H1 (cell line): ENCODE measurements around the gene DCDC2. TPM values are rescaled to one million over a fixed set of nuclear protein-coding genes. Genes with fewer than 3 reads are reported as not detected.
"Not testable (repeated sequence)": the region's sequence is repeated elsewhere in the genome, so short reads cannot be mapped to it uniquely, and the experiment has no call there.

Experiments used
- CTCF ChIA-PET: fragments of 300-600 bp; sonication (Branson Sonifier 250); formaldehyde crosslinking; loops from one replicate; lab custom pipeline; 2021; ENCODE audit not compliant: partially characterized antibody; lab: Charles Lee
- POLR2A ChIA-PET: fragments of 300-600 bp; sonication (Branson Sonifier 250); formaldehyde crosslinking; loops from one replicate; lab custom pipeline; 2021; ENCODE audit warnings: inconsistent platforms; ENCODE audit not compliant: partially characterized antibody; lab: Charles Lee
- DNase-seq, 2 experiments: peaks; one replicate each; pipeline versions ENCODE4 v3.0.0 to v3.0.0-alpha.2; 2010 to 2022; ENCODE audit warnings: low spot score in 2 of 2, low read depth in 1 of 2, mixed read lengths in 1 of 2
- FAIRE-seq: peaks from 2 replicates; lab custom pipeline; 2011; peaks lifted over from hg19 to GRCh38; lab: Jason Lieb, UNC
- H2AFZ ChIP-seq: 2 replicates; pipeline ENCODE4 v1.8.1; 2012; ENCODE audit warnings: low read length, inconsistent platforms
- H2AK5ac ChIP-seq: 2 replicates; pipeline ENCODE4 v1.6.1; 2013; ENCODE audit warnings: low read depth, low read length
- H2BK120ac ChIP-seq: replicated peaks from 2 replicates; pipeline ENCODE3; 2013; ENCODE audit warnings: low read depth, low read length, inconsistent platforms
- H2BK12ac ChIP-seq: 2 replicates; pipeline ENCODE4 v1.6.1; 2013; ENCODE audit warnings: low read depth, low read length
- H2BK15ac ChIP-seq: 2 replicates; pipeline ENCODE4 v1.6.1; 2013; ENCODE audit warnings: low read length
- H2BK20ac ChIP-seq: 2 replicates; pipeline ENCODE4 v1.6.1; 2013; ENCODE audit warnings: low read length
- H2BK5ac ChIP-seq: 2 replicates; pipeline ENCODE4 v1.6.1; 2013; ENCODE audit warnings: low read depth, low read length
- H3K14ac ChIP-seq: 2 replicates; pipeline ENCODE4 v1.6.1; 2013; ENCODE audit warnings: inconsistent platforms; ENCODE audit not compliant: insufficient read length
- H3K18ac ChIP-seq: 2 replicates; pipeline ENCODE4 v1.6.1; 2013; ENCODE audit warnings: low read length; ENCODE audit errors: extremely low read depth
- H3K23ac ChIP-seq: 2 replicates; pipeline ENCODE4 v1.6.1; 2013; ENCODE audit warnings: inconsistent platforms; ENCODE audit not compliant: insufficient read length
- H3K23me2 ChIP-seq: 2 replicates; pipeline ENCODE4 v1.6.1; 2013; ENCODE audit warnings: low read depth, low read length
- H3K27ac ChIP-seq: 2 replicates; pipeline ENCODE4 v1.6.1; 2011; ENCODE audit warnings: low read depth, low read length, inconsistent platforms
- H3K27me3 ChIP-seq, 4 experiments: replicated peaks in 1 of 4; 1 replicate in 1 of 4; 2 replicates in 3 of 4; pipeline versions ENCODE4 v1.6.1 to v1.8.1; 2011 to 2013; ENCODE audit warnings: low read length in 3 of 4, mild to moderate bottlenecking in 3 of 4, inconsistent platforms in 2 of 4, mixed read lengths in 2 of 4, moderate library complexity in 1 of 4; ENCODE audit not compliant: control insufficient read depth in 3 of 4, insufficient read depth in 3 of 4; ENCODE audit errors: extremely low read depth in 1 of 4
- H3K36me3 ChIP-seq, 4 experiments: 2 replicates each; pipeline versions ENCODE4 v1.6.1 to v1.8.1; 2011 to 2013; ENCODE audit warnings: mild to moderate bottlenecking in 4 of 4, low read length in 3 of 4, moderate library complexity in 2 of 4, control low read depth in 1 of 4, inconsistent platforms in 1 of 4; ENCODE audit not compliant: insufficient read depth in 4 of 4, control insufficient read depth in 2 of 4
- H3K4ac ChIP-seq: replicated peaks from 2 replicates; pipeline ENCODE3; 2013; ENCODE audit warnings: low read length, low read depth, mixed read lengths, inconsistent platforms; ENCODE audit not compliant: insufficient read length
- H3K4me1 ChIP-seq, 4 experiments: replicated peaks in 1 of 4; 1 replicate in 1 of 4; 2 replicates in 3 of 4; pipeline versions ENCODE4 v1.6.1 to v1.8.1; 2011 to 2013; ENCODE audit warnings: low read length in 3 of 4, inconsistent platforms in 2 of 4, mixed read lengths in 1 of 4; ENCODE audit not compliant: insufficient read depth in 4 of 4, control insufficient read depth in 3 of 4
- H3K4me2 ChIP-seq, 2 experiments: 2 replicates each; pipeline versions ENCODE4 v1.6.1 to v1.8.1; 2011 to 2013; ENCODE audit warnings: low read depth in 2 of 2, low read length in 2 of 2, control low read depth in 1 of 2, inconsistent platforms in 1 of 2, mild to moderate bottlenecking in 1 of 2; ENCODE audit not compliant: insufficient read depth in 1 of 2
- H3K4me3 ChIP-seq, 4 experiments: fragments of 200-600, 300-600 bp in 1 of 4; sonication (generic), shearing (Covaris generic), sonication (Bioruptor Twin) in 1 of 4; 2 replicates each; pipeline versions ENCODE4 v1.5.1 to v1.8.1; 2011 to 2016; ENCODE audit warnings: low read length in 4 of 4, low read depth in 3 of 4, control low read depth in 2 of 4, inconsistent platforms in 2 of 4, mild to moderate bottlenecking in 2 of 4, mixed read lengths in 1 of 4, moderate library complexity in 1 of 4; ENCODE audit not compliant: insufficient read depth in 2 of 4; ENCODE audit errors: extremely low read depth in 1 of 4
- H3K56ac ChIP-seq: replicated peaks from 2 replicates; pipeline ENCODE3; 2013; ENCODE audit warnings: low read depth, mild to moderate bottlenecking, mixed read lengths, low read length, inconsistent platforms; ENCODE audit not compliant: insufficient read length
- H3K79me1 ChIP-seq: 2 replicates; pipeline ENCODE4 v1.6.1; 2013; ENCODE audit warnings: low read depth, low read length, control low read depth
- H3K79me2 ChIP-seq, 2 experiments: 2 replicates each; pipeline versions ENCODE4 v1.6.1 to v1.8.1; 2012 to 2013; ENCODE audit warnings: low read length in 2 of 2, mild to moderate bottlenecking in 2 of 2, inconsistent platforms in 1 of 2; ENCODE audit not compliant: insufficient read depth in 2 of 2, control insufficient read depth in 1 of 2
- H3K9ac ChIP-seq, 4 experiments: replicated peaks in 1 of 4; 1 replicate in 1 of 4; 2 replicates in 3 of 4; pipeline versions ENCODE4 v1.6.1 to v1.8.1; 2011 to 2013; ENCODE audit warnings: low read depth in 3 of 4, low read length in 3 of 4, control low read depth in 2 of 4, mild to moderate bottlenecking in 2 of 4, moderate library complexity in 2 of 4, inconsistent platforms in 1 of 4; ENCODE audit errors: extremely low read depth in 1 of 4
- H3K9me3 ChIP-seq, 2 experiments: 2 replicates each; pipeline versions ENCODE4 v1.6.1 to v1.8.1; 2012 to 2013; ENCODE audit warnings: mild to moderate bottlenecking in 2 of 2, moderate library complexity in 2 of 2, control low read depth in 1 of 2, inconsistent platforms in 1 of 2, low read depth in 1 of 2, low read length in 1 of 2, mixed read lengths in 1 of 2; ENCODE audit not compliant: insufficient read depth in 2 of 2
- H4K20me1 ChIP-seq, 2 experiments: replicated peaks in 1 of 2; 2 replicates each; pipeline versions ENCODE3 to v1.8.1; 2011 to 2013; ENCODE audit warnings: inconsistent platforms in 2 of 2, low read length in 2 of 2, mild to moderate bottlenecking in 1 of 2; ENCODE audit not compliant: insufficient read depth in 2 of 2, control insufficient read depth in 1 of 2
- H4K5ac ChIP-seq: 2 replicates; pipeline ENCODE4 v1.6.1; 2013; ENCODE audit warnings: low read length, low read depth, mixed read lengths, inconsistent platforms; ENCODE audit not compliant: insufficient read length
- H4K8ac ChIP-seq: 2 replicates; pipeline ENCODE4 v1.8.0; 2013; ENCODE audit warnings: mild to moderate bottlenecking, moderate library complexity, low read length, inconsistent platforms; ENCODE audit not compliant: insufficient read depth; ENCODE audit errors: extremely low read depth
- H4K91ac ChIP-seq: replicated peaks from 2 replicates; pipeline ENCODE3; 2013; ENCODE audit warnings: low read length, mixed read lengths, inconsistent platforms; ENCODE audit not compliant: insufficient read length
- CEBPB ChIP-seq: IDR thresholded peaks from 2 replicates; pipeline ENCODE4 v1.6.1; 2012; ENCODE audit warnings: low read depth, low read length
- EZH2 ChIP-seq: fragments of 200-600 bp; sonication (generic); IDR thresholded peaks from 2 replicates; pipeline ENCODE4 v1.7.1; 2012; ENCODE audit warnings: low read depth, mild to moderate bottlenecking, moderate library complexity, low read length, inconsistent platforms; ENCODE audit not compliant: severe bottlenecking
- HDAC6 ChIP-seq: IDR thresholded peaks from one replicate; pipeline ENCODE4 v1.7.1; 2012; ENCODE audit warnings: low read depth, mild to moderate bottlenecking, inconsistent platforms, low read length, moderate library complexity
- TEAD4 ChIP-seq: IDR thresholded peaks from 2 replicates; pipeline ENCODE4 v1.6.1; 2012; ENCODE audit warnings: low read depth, low read length, inconsistent platforms, mixed read lengths
- WGBS, 2 experiments: shearing (Covaris generic) in 1 of 2; methylation state at CpG; one replicate each; pipeline versions ENCODE4 v1.1.6 to v1.1.7; 2013 to 2015; ENCODE audit warnings: low lambda C conversion rate in 2 of 2, mixed read lengths in 2 of 2, inconsistent platforms in 1 of 2, low coverage in 1 of 2, missing lambda C conversion rate in 1 of 2; ENCODE audit not compliant: insufficient replicate concordance in 2 of 2, insufficient coverage in 1 of 2, insufficient read length in 1 of 2; ENCODE audit errors: extremely low coverage in 1 of 2, missing lambda C conversion rate in 1 of 2; 5-methylcytosine and 5-hydroxymethylcytosine counted together
- polyA plus RNA-seq, 7 experiments: library from polyadenylated mRNA; depleted of rRNA in 3 of 7; stranded (reverse) in 5 of 7; unstranded in 2 of 7; fragments of >200 nt in 5 of 7; fragments of 200-250 nt in 2 of 7; gene quantifications; 1 replicate in 5 of 7; 2 replicates in 1 of 7; 4 replicates in 1 of 7; pipeline versions ENCODE4 v1.2.1 to v1.2.3, GENCODE V29; 2011 to 2013; ENCODE audit warnings: missing spikeins in 2 of 7, mixed read lengths in 2 of 7
- total RNA-seq: library from RNA; stranded (reverse); fragmentation: NEBNext Ultra II Directional; extraction: Animal tissue kit (Norgen Biotek cat#: 25700); gene quantifications from 2 replicates; pipeline ENCODE4 v1.2.1, GENCODE V29; 2021

The DCDC2 gene
- total and polyA plus RNA-seq, 2 of the 8 experiments (the other 6 are each of a cell fraction or from before 2014, with no cell fraction given) = 0.03 to 0.15 TPM

DNA sequence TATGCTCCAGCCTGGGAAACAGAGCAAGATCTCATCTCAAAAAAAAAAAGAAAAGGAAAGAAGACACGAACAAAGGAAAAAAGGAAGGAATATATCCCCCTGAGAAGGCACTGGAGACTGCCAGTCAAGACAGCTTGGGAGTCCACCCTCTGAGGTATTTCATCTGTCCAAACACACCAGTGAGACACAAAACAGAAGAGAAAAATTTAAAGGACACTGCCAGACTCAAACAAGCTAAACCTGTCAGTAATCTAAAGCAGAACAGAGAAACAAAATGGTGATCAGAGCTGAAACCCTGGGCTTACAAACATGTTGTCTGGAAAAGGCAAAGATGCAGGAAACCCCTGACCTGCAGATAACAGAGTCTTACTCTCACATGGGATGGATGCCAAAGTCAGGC is 114.9 kb downstream of the DCDC2 start (continued):
- no peak for TF ChIP-seq EZH2
- no peak for TF ChIP-seq TEAD4
- TF ChIP-seq HDAC6 = no peak
- no peak for TF ChIP-seq CEBPB

GRCh38 chr6:24241779-24242178 is 116.1 kb downstream of the DCDC2 start:
- 94% methylated on average over 1 of the region's 1 CpG; no CpG with 5 or more reads in 1 of the 2 experiments for WGBS, 2 experiments

More at GRCh38 chr6:24241779-24242178, 116.1 kb downstream of the DCDC2 start:
- not testable (repeated sequence) for H4K8ac ChIP-seq, H2BK20ac ChIP-seq, H3K56ac ChIP-seq, H3K18ac ChIP-seq, H2AFZ ChIP-seq, H3K4ac ChIP-seq, H2BK12ac ChIP-seq, H3K79me1 ChIP-seq, H4K91ac ChIP-seq, H3K23me2 ChIP-seq, H3K4me2 ChIP-seq, DNase-seq, H4K5ac ChIP-seq, H3K27me3 ChIP-seq, FAIRE-seq, H3K9me3 ChIP-seq, H2BK5ac ChIP-seq, H2AK5ac ChIP-seq, H3K23ac ChIP-seq, H3K14ac ChIP-seq, H3K79me2 ChIP-seq, H3K36me3 ChIP-seq, H2BK15ac ChIP-seq, H2BK120ac ChIP-seq, H3K27ac ChIP-seq, H3K9ac ChIP-seq, H4K20me1 ChIP-seq, H3K4me3 ChIP-seq, H3K4me1 ChIP-seq
- CTCF ChIA-PET = interaction anchor here (0.6 to 4.8 kb wide), 2 partner anchors 16 to 25 kb away, joined by 3 to 21 read pairs; no protein-coding TSS in a partner anchor
- POLR2A ChIA-PET = interaction anchor here (1.0 kb wide), 1 partner anchor 10 kb away, joined by 5 read pairs; no protein-coding TSS in a partner anchor
